HG02798 (cell line): ENCODE measurements around the gene C22orf23.

Experiments
- ATAC-seq: cut with Tn5 transposase; IDR thresholded peaks from one replicate; pipeline ENCODE4 v1.9.1; 2021; ENCODE audit warnings: mild to moderate bottlenecking; ENCODE audit not compliant: unreplicated experiment, poor library complexity

Gene C22orf23

DNA sequence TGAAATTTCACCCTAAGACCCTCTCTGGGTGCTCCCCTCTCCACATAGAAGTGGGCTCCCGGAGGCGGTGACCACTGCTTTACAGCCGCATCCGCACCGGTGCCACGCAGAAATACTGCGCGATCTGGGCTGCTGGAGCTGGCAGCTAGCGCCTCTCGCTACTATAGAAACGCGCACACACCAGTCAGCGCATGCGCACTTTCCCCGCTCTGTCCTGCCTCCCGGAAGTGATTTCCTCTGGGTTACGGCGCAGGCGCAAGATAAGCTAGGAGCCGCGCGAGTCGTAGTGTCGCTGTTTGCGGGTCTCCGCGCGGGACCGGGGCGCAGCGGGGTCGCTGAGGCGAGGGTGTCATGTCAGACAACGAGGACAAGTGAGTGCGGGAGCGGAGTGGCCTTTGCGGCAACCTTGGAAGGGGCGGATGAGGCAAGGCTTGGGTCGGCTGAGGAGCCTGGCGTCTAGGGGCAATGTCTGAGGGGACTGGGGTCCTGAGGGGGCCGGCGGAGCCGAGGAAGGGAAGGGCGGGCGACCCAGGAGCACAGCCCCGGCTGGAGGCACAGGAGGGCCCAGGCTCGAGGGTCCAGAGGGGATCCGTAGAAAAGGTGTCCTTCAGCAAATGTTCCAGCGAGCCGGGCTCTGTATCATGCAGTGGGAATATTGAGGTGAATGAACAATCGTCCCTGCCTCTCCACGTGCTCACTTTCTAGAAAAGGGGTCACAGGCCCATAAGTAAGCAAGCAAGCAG lies at the start of gene C22orf23, which contains the start of gene POLR2F:
Gene C22orf23 (minus strand): TSS at position 165 of the 743 bp plus-strand sequence. CDS start 452 bp downstream, outside the sequence.
Gene POLR2F (plus strand): TSS at position 263 of the 743 bp plus-strand sequence. CDS start 89 bp downstream, at position 352.
- ATAC-seq = peak; percentile 93

DNA sequence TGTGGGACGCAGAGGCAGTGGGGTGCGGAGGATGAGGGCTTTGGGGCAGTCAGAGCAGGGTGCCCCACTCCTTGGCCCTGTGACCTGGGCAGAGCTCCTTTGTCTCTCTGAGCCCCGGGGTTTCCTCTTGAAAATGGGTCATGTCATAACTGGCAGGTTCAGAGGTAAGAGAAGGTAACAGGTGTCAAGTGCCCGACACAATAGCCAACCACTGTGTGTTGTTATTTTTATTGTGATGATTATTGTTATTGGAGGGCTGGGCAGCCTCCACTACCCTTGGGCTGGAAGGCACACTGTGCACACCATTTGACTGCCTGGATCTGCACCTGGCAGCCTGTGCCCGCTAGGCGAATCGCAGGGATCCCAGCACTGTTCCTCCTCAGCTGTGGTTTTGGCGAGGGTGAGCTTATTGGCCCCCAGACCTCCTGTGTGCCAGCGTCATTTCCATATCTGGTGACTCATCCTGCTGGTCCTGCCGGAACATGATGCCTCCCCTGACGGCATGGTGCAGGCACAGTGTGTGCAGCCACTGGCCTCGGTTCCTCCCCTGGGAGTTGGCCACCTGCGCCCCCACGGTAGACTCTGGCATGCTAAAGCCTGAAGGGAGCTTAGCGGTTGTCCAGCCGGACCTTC lies 46.4 kb upstream of the C22orf23 start:
- no peak for ATAC-seq

DNA sequence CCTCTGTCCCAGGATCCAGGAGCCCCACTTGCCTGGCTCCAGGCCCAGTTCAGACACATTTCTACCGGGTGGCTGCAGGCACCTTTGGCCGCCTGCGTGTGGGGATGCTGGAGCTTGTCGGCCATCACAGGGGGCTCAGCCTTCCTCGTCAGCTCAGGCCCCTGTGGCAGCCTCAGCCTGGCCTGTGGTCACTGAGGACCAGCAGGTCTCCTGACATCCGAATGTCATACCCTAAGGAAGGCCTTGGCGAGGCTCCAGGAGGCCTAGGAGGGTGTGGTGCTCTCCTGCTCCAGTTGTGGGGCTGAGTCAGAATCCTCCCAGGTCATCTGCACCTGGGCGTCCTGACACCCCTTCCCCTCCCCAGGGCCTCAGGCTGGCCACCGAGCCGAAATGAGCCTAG lies 45.8 kb upstream of the C22orf23 start:
- no peak for ATAC-seq

DNA sequence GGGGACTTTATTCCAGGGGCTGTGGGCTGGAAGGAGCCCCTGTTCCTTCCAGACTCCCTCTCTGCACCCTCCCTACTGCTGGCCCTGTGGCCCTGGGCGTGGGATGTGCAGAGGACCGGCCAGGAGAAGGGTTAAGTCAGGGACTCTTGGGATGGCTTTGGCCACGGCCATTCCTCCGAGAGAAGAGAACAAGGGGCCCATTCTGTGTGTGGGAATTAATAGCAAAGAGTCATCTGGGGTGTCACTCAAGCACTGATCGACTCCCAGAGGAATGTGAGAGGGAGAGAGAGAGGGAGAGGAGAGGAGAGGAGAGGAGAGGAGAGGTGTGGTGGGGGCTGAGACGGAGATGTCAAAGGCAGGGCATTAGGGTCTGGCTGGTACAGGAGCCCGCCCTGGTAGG lies 45.1 kb upstream of the C22orf23 start:
- ATAC-seq = no peak

DNA sequence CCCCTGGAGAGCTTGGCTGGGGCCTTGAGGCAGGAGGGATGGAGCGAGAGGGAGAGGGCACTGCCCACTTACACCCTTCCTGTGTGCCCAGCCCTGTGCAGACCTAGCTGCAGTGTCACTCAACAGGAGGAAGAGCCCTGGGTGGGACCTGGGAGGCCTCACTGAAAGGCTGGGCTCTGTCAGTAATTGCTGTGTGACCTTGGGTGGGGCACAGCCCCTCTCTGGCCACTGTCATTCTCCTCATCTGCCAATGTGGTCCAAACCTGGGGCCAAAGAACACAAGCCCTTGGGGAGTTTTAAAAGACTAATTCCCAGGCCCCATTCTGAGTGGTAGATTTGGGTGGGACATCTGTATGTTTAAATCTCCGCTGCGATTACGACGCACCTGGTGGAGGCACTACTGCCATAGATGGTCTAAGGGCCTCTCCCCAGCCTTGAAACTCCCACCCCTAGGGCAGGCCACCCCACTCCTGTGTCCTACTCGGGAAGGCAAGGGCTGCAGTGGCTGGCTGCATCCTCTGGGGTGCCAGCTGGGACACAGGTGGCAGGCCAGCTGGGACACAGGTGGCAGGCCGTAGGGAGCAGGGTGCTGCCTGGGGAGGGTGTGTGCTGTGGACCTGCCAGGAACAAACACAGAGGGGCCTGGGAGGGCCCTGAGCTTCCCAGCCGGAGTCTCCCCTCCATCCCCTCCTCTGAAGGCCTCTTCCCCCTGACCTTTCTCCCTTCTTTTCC lies 43.3 kb upstream of the C22orf23 start:
- ATAC-seq = no peak

DNA sequence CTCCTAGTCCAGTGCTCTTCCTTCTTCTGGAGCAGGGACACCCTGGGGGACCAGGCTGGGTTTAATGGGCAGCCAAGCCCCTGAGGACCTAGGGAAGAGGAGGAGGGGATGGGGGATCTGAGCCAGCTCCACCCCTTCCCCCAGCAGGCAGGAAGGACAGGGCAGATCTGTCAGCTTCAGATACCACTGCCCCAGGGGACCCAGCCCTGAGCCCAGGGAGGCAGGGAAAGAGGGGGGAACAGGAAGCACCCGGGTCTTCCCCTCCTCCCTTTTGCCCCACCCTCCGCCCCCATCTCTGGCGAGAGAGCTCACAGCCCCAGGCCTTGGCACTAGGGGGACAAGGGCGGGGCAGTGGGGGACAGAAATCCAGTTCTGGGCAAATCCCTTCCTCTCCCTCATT lies 42.7 kb upstream of the C22orf23 start:
- no peak for ATAC-seq

DNA sequence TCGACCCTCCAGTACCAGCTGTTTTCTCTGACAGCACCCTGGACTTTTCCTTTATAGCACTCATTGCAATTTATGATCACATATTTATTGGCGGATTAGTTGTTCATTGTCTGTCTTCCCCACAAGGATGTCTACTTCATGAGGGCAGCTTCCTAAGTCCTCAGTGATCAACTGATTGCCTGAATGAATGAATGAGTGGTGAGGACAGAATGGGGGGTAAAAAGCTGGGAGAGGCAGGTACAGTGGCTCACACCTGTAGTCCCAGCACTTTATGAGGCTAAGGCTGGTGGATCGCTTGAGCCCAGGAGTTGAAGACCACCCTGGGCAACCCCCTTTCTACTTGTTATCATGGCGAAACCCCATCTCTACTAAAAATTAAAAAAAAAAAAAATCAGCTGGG lies 42.1 kb upstream of the C22orf23 start:
- no peak for ATAC-seq

DNA sequence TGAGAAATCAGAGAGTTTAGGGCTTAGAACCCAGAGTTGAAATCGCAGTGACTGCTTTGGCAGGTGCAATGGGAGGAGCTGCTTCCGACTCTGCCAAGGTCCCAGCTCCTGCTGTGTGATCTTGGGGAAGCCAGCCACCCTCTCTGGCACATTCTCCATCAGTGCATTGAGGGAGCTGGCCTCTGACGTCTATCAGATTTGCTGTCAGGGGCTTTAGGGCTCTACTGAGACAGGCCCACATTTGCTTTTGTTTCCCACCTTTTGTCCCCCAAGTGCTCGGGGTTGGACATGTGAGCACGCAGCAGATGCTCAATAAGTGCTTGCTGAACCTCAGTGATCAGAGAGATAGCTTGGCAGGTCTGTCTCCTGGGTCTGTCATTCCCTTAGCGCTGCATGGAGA lies 41.6 kb upstream of the C22orf23 start:
- ATAC-seq = no peak

DNA sequence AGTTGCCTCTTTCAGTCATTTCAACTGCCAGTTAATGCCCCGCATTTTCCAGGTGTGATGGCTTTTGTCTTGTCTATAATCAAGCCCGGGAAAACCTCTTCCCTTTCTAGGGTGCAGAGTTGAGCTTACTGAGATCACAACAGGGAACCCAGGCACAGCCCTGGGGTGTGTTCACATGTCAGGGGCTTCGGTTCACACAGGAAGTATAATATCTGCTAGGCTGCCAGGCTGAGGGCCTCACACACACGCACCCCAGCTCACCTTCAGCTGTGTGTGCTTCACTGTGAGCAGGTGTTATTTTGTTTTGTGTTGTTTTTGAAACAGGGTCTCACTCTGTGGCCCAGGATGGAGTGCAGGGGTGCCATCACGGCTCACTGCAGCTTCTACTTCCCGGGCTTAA lies 40.6 kb upstream of the C22orf23 start:
- no peak for ATAC-seq

DNA sequence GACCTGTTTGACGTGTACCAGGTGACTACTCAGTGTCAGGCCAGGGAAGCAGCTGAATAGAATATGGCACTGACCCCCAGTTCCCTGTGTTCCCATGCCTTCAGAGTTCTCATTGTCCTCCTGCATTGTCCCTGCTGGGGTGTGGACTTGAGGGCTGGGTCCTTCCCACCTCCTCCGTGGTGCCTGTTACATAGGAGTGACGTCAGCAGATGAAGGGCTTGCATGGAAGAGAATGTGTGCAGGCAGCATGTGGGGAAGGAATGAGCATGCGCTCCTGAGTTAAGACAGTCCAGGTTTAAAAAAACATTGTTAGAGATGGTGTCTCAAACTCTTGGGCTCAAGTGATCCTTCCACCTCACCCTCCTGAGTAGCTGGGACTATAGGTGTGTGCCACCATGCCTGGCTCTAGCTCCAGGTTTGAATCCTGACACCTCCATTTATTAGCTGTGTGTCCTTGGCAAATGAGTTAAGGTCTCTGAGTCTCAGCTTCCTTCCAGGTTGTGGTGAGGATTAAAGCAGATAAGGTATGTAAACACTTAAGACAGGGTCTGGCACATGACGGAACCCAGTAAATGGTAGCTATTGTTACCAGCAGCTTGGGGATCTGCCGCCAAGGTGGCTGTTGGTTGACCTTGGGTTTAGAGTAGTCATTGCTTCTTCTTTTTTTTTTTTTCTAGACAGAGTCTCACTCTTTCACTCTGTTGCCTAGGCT lies 38.5 kb upstream of the C22orf23 start:
- no peak for ATAC-seq

DNA sequence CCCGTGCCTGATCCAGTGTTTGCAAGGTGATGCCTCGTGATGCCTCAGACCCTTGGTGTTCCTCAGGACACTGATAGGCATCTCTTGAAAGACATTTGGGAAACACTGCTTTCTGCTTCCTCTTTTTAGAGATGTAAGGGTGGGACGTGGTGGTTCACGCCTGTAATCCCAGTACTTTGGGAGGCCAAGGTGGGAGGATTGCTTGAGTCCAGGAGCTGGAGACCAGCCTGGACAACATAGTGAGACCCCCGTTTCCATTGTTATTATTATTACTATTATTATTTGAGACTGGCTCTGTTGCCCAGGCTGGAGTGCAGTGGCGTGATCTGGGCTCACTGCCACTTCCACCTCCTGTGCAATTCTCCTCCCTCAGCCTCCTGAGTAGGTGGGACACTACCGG lies 37.5 kb upstream of the C22orf23 start:
- no peak for ATAC-seq

DNA sequence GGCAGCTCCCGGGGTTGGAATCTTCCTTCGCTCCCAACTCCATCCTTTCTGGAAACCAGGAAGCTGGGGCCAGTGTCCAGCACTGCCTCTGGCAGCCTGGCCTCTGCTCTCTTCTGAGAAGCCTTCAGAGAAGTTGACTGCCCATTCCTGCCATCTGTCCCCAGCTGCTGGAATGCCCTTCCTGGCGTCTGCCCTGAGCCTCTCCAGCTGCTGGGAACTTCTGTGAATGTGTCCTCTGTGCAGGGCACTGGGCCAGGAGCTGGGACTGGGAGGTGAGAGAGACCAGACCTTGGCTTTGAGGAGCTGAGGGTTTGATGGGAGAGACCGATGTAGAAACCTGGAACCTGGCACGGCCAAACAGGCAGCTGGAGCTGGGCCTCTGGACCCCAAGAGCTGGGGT lies 36.9 kb upstream of the C22orf23 start:
- no peak for ATAC-seq

DNA sequence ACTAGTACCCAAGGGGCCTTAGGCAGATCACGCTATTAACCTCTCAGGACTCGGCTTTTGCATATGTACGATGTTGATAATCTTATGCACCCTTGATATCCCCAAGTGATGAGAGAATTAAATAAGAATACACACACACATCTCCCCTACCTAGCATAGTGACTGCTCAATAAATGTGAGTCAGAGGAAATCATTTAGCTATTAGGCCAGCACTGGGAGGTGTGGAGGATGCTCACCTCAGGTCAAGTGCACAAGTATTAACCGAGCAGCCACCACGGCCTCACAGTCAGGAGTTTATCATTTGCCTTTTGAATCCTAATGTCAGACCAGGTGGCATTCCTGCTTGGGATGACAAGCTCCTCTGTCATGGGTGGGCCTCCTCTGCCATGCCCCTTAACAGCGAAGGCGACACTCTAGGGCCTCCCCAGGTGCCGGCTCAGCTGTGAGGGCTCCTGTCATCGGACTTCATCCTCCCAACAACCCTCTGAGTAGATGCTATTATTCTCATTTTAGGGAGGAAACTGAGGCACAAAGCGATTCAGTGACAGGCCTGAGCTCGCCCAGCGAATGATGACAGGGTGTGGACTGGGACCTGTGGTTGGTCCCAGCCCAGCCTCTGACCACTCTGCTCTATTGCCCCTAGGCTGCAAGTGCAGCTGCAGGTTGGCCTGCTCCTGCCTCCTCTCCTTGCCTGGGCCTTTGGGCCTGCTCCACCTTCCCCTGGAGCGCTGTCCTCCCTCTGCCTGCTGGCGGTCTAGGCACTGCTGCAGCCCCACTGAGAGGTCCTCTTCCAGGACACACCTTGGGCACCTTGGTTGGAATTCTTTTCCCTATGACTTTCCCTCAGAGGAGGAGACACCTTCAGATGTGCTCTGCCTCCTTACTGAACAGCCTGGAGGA lies 36.0 kb upstream of the C22orf23 start:
- no peak for ATAC-seq

DNA sequence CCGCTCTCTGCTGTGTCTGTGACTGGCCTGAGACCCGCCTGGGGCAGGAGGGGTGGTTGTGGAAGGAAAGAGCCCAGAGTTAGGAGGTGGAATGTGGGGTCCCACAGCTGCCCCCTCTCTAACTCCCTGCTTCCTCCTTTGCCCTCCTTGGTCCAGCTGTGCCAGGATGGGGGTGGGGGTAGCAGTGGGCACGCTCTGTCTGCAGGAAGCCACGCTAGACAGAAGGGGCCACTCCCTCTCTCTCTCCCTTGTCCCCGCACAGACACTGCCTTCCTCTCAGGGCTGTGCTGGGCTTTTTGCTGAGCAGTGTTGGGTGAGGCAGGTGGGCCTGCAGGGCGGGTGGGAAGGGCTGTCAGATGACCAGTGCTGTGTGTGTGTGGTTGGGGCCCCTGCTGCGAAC lies 33.0 kb upstream of the C22orf23 start:
- no peak for ATAC-seq

DNA sequence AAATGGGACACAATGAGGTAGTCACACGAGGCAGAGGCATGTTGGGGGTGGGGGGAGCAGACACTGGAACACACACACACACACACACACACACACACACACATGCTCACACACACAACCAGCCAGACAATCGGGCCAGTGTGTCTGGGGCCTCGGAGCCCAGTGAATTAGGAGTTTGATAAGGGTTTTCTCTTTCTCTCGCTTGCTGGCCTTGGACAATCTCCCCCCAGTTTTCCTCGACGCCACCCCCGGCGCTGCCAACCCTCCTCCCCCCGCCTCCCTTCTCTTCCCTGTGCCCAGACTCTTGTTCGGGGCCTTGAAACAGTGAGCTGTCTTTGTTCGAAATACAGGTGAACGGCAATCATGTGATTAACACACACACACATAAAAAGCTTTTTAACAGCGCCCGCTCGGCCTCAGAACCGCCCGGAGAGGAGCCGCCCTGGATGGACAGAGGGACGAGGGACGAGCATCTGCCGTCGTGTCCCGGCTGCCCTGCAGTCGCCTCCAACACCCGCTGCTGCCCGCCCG lies 32.4 kb upstream of the C22orf23 start:
- ATAC-seq = no peak

DNA sequence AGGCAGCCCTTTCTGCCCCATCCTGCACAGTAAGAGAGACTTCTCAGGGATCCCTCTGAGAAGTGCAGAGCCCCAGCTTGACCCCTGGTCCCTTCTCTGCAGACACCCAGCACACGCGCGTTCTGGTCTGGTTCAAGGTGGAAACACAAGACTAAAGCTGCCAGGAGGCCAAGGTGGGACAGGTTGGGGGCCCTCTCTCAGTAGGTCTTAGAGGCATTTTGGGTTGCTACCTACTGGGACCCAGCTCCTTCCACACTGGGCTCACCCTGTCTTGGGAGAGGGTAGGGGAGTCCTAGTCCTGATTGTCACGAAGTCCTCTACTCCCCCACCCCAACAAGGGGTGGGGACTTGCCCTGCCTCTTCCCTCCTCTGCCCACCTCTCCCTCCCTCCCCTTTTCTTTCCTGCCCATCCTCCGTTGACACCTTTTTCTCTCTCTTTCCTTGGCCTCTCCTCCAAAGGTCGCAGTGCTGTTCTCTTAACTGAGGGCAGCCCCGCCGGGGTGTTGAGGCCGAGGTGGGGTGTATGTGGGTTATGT lies 31.7 kb upstream of the C22orf23 start:
- no peak for ATAC-seq

DNA sequence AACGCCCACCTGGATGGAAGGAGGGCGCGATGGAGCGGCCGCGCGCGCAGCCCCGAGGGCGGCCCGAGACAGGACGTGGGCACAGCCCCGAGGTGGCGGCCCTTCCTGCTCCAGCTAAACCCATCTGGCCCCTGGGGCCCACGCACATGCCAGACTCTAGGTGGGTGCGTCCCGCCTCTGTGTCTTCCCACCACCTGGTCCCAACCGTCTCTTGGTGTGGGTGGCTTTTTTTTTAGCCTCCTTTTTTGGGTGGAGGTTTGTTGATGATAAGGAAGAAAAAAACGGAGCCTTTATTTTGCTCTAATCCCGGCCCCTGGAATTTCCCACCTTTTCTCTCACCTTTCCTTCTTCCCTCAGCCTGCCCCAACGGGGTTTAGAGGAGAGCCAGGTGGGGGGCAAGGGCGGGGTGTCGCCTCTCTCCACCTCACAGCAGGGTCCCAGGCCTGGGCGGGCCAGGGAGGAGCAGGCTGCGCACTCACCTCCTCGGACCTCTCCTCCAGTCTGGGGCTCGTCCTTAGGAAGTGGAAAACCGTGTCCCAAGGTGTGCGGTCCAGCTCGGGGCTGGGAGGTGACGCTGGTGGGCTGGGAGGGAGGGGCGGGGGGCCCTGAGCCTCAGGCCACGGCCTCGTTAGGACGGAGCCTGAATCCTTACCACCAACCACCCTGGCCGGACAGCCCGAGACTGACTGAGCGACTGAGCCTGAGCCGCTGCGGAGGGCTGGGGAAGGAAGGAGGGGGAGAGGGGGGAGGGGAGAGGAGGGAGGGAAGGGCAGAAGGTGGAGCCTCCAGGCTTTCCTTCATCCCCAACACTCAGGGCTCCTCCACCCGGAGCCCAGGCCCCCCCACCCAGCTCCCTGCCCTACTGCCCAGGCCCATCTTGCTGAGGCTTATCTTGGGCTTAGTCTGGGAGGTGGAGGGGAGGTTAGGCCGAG lies 30.7 kb upstream of the C22orf23 start, which contains the start of gene SOX10:
Gene SOX10 (minus strand): TSS at position 696 of the 932 bp plus-strand sequence. CDS start 771 bp downstream, outside the sequence.
- ATAC-seq = no peak
